DND-41 (cell line): ENCODE measurements around the gene HIVEP2.

Experiments
- CTCF ChIP-seq: IDR thresholded peaks from 2 replicates; pipeline ENCODE4 v1.5.1; 2012; ENCODE audit warnings: borderline replicate concordance, low read length, moderate library complexity, mild to moderate bottlenecking; ENCODE audit not compliant: poor library complexity, severe bottlenecking; ENCODE audit errors: extremely low read depth
- EZH2 ChIP-seq: IDR thresholded peaks from 3 replicates; pipeline ENCODE4 v1.6.1; 2012; ENCODE audit warnings: borderline replicate concordance, low read depth, mild to moderate bottlenecking, moderate library complexity, low read length, inconsistent platforms; ENCODE audit not compliant: severe bottlenecking

GRCh38 chr6:142825760-142826159, 119.2 kb downstream of the HIVEP2 start:
- TF ChIP-seq CTCF (no peak), EZH2 (no peak)
